HG03103 (cell line): Measurements from ENCODE around the gene KRCC1.
"Not testable (repeated sequence)": the region's sequence is repeated elsewhere in the genome, so short reads cannot be mapped to it uniquely, and the experiment has no call there.

Source experiments
- ATAC-seq: cut with Tn5 transposase; IDR thresholded peaks from one replicate; pipeline ENCODE4 v1.9.1; 2021; ENCODE audit warnings: low read depth; ENCODE audit not compliant: unreplicated experiment

The KRCC1 gene

DNA sequence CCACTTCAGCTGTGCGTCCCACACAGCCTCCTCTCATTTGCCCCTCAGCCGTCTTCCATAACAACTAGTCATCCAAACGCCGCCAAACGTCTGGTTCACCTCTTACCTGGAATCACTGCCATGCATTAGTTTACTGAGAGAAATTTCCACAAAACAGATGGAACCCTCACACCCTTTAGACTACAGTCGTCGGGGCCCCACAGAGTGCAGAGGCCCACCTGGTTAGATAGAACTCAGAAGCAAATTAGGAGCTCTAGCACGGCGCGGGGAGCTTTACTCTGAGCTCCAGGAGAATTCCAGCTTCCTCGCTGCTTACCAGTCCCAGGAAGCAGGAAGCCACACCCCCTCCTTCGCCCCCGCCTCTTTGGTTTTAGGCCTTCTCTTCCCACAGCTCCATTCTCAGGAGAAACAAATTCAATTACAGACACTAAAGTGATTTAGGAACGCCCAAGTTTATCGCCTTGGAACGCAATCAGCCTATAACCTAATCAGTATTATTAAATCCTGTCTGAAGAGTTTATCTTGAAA, 48.6 kb downstream of the KRCC1 start:
- no peak for ATAC-seq

DNA sequence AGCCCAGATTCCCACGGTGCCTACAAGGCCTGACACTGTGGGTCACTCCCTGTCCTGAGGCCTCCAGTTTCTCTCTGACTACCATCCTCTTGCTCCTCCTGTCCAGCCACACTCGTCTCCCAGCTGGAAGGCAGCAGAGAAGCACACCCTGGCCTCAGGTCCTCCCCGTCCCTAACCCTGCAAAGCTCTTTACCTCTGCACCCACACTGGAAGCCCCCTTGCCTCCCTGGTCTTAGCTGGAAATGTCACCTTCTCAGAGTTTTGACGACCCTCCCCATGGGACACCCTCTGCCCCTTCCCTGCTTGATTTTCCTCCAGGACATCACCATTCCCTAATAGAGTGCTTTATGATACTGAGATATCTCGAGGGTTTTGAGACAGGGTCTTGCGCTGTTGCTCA, 49.8 kb downstream of the KRCC1 start:
- ATAC-seq: no peak

DNA sequence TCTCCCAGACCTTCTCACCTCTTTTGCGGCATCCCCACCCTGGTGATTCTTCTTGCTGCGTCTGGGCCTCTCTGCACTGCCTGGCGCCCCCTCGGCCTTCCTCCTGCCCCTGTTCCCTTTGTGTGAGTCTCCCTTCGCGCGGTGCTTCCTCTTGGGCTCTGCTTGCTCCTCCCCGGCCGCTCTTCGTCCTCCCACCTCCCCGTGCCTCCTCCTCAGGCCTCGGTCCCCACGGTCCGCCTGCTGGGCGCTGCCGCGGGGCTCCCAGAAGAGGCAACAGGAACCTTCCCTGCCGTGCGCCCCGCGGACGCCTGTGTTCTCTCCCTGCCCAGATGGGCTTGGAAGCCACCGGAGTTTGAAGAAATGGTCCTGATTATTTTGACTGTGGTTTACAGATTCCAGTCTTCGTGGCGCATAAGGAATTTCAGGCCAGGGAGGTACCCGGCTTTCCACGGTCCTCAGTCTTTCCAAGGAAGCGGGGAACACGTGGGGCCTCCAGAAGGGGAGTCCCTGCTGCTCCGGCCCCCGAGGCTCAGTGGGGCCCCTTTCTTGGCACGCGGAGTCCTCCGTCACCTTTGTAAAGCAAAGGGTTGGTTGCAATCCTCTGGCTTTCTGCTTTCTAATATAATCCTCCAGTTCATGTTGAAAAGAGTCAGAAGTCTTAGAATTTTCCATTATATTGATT, 52.4 kb downstream of the KRCC1 start:
- ATAC-seq: no peak

DNA sequence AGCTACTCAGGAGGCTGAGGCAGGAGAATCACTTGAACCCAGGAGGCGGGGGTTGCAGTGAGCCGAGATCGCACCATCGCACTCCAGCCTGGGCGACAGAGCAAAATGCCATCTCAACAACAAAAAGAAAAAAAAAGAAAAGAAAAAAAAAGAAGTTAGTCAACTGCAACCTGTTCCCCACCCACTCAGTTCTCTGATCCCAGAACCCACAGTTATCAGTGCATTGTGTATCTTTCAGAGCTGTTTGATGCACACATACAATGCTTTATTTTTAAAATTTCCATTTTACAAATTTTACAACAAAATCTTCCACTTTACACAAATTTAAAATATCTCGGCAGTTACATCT, 53.2 kb downstream of the KRCC1 start:
- no peak for ATAC-seq

DNA sequence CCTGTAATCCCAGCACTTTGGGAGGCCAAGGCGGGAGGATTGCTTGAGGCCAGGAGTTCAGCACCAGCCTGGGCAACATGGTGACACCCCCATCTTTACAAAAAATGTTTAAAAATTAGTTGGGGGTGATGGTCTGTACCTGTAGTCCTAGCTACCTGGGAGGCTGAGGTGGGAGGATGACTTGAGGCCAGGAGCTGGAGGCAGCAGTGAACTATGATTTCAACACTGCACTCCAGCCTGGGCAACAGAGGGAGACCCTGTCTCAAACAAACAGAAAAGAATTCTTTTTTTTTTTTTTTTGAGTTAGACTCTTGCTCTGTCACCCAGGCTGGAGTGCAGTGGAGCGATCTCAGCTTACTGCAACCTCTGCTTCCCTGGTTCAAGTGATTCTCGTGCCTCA, 55.1 kb downstream of the KRCC1 start:
- ATAC-seq: not testable (repeated sequence)

DNA sequence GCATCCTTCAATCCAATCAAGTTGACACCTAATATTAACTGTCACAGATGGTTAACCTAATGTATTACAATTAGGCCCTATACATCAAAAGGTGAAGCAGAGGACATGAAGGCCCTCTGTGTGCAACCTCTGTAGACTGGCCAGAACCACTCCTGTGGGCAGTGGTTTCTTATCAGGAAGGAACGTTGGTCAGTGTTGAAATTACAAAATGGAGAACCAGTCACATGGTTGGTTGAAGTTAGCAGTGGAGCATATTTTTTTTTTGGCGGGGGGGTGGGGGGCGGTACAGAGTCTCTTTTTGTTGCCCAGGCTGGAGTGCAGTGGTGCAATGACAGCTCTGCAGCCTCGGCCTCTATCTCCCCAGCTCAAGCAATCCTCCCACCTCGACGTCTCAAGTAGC, 59.0 kb downstream of the KRCC1 start:
- no peak for ATAC-seq

DNA sequence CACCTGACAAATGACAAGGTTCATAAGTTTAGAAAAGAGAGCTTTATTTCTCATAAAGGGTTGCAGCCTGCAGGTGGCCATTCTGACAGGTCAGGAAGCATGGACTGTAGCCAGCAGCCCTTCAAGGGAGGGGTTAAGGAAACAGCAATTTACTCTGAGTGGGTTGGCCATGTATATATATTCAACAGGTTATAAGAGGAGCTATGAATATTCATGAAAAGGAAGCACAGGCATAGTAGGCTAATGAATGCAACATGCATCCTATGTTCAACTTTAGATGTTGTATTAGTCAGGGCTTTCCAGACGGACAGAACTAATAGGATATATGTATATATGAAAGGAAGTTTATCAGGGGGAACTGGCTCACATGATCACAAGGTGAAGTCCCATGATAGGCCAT, 59.8 kb downstream of the KRCC1 start:
- no peak for ATAC-seq

DNA sequence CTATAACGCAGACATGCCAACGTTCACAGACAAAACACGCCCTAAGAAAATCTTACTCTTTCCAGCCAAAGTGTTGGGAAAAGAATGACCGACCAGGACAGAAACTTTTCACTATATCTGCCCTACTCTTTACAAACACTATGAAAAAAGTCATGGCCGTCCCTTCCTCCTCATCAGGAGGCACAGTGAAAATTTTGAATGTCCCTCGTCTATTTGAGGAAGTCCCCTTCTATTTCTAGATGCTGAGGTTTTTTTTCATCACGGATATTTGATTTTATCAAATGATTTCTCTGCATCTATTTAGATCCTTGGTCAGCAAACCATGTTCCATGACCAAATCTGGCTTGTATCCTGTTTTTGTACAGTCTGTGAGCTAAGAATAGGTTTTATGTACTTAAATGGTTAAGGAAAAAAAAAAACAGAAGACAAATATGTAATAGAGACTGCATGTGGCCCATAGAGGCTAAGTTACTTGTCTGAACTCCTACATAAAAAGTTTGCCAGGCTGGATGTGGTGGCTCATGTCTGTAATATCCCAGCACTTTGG, 61.2 kb downstream of the KRCC1 start:
- ATAC-seq: not testable (repeated sequence)

DNA sequence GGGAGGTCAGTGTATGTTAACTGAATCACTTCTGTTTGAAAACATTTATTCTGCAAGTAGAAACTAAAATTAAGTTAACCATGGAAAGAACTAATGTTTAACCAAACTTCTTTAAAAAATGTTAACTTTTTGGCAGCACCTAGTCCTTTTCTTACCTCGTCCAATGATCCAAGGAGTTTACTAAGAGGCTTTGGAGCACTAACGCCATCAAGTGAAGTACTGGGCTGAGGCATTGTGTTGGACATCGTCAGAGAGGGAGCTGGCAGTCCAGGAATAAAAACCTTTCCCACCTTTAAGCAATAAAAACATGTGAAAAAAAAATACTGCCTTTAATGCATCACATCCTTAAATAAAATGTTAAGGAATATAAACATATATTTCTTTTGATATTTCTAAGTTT, 63.0 kb downstream of the KRCC1 start:
- not testable (repeated sequence) for ATAC-seq

DNA sequence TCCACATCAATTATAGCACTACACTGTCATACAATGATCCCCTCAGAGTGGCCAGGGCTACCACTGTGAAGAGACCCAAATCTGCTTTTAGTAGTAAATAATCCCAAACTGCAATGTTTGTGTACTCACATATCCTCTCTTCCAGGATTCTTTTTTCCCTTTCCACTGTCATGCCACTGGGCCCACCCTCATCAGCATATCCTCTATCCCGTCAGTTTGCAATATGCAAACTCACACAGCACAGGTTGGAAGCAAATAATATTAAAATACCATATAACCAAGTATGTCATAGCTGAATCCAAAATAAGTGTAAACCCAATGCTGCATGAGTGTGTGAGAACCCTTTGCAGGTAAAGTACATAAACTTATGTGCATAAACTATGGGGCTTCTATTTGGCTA, 68.1 kb downstream of the KRCC1 start:
- not testable (repeated sequence) for ATAC-seq

DNA sequence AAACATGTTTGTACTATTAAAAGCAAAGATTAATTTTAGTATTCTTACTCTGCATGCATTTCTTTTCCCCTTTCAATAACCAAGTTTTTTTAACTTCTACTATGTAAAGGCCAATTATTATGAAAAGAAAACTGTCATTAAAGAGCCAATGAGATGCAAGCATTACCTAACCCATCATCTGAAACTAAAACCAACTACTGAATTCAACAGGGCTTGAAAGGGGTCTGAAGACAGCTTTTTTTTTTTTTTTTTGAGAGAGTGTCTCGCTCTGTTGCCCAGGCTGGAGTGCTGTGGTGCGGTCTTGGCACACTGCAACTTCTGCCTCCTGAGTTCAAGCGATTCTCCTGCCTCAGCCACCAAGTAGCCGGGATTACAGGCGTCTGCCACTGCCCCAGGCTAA, 69.7 kb downstream of the KRCC1 start:
- not testable (repeated sequence) for ATAC-seq

DNA sequence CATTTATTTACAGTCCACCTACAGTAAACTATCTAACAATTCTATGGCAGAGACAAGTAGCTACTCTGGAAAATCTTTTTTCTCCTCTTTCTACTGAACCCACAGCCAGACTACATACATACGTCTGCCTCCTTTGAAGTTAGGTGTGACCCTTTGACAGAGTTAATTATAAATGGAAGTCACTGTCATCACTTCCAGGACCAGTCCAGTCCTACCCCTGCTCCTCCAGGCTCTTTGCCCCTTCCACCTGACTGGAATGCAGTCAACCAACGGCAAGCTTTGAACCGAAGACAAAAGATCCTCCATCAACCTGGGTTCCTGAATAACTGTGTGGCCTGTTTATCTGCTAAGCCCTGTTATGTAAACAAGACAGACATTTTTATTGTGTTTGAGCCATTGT, 74.4 kb downstream of the KRCC1 start:
- not testable (repeated sequence) for ATAC-seq
